ENCODE data around the gene ENC1. TPM values are rescaled to one million over a fixed set of nuclear protein-coding genes. Genes with fewer than 3 reads are reported as not detected.
A peak's percentile ranks its signal among the peaks of the same experiment; 100 is the strongest.
"Not testable (repeated sequence)": the region's sequence is repeated elsewhere in the genome, so short reads cannot be mapped to it uniquely, and the experiment has no call there.

The ENC1 gene
- total and polyA plus RNA-seq, 11 donors: 1.4 to 11.0 (median 5.1) TPM

- ATAC-seq (peak; percentile 97 to 99 (median 98)), DNase-seq (peak; percentile 92 to 96 (median 93))
- H3K4me3 ChIP-seq: peak within 1 kb of the TSS; percentile 79 to 99 (median 93)
- no peaks in the 10 kb centered on the region for H3K9me3 ChIP-seq
- H3K36me3 ChIP-seq: peaks cover 0 to 15% (median 10%) of the 10 kb centered on the region in 9 donors
- TF ChIP-seq CTCF (IDR thresholded peaks at IDR 0.05) (no peak), POLR2A (IDR thresholded peaks at IDR 0.05) (peak in 1 of 2 donors; percentile 94)
- intact Hi-C loops (cut with DNase I): loop anchor here in 4 of 10 donors (5.0 to 10.0 kb wide), 3 partner anchors 82 to 1120 kb away; partner anchors contain the start of genes GFM2 (in 2 of the 4), NSA2 (in 2 of the 4), ANKRA2 (in 1 of the 4) and GCNT4 (in 1 of the 4)
- H3K4me1 ChIP-seq: peaks cover 0 to 29% (median 18%) of the 10 kb centered on the region in 12 donors
- 4 to 16% (median 5%) methylated on average over 23 to 78 of the region's 78 CpGs for WGBS, 4 donors
- no peaks in the 10 kb centered on the region for H3K27me3 ChIP-seq
- H3K27ac ChIP-seq: peak within 1 kb of the TSS; percentile 55 to 96 (median 90)
Measured at GRCh38 chr5:74684900-74685851, 44.6 kb upstream of the ENC1 start, which contains the start of gene HEXB. TSS of gene HEXB (plus strand) at chr5:74685233. CDS start at chr5:74685261, 28 bp downstream.

- Histone ChIP-seq H3K9me3 (no peaks in the 10 kb centered on the region), H3K4me1 (no peaks in the 10 kb centered on the region), H3K27ac (no peak overlapping the region), H3K36me3 (no peaks in the 10 kb centered on the region), H3K27me3 (no peaks in the 10 kb centered on the region), H3K4me3 (no peak overlapping the region)
- 65 to 69% (median 67%) methylated on average over 4 of the region's 4 CpGs for WGBS, 4 donors
- intact Hi-C loops (cut with DNase I): loop anchor here in 5 of 10 donors (10.0 kb wide), 3 partner anchors 235 to 1115 kb away; partner anchors contain the start of genes ANKRA2 (in 1 of the 5), GCNT4 (in 1 of the 5) and UTP15 (in 1 of the 5)
- ATAC-seq: no peak
- no peak for DNase-seq
- no peak for TF ChIP-seq POLR2A (IDR thresholded peaks at IDR 0.05)
- no peak for TF ChIP-seq CTCF (IDR thresholded peaks at IDR 0.05)
Measured at GRCh38 chr5:74679966-74680365, 39.4 kb upstream of the ENC1 start.

GRCh38 chr5:74679300-74679699 is 38.8 kb upstream of the ENC1 start:
- not testable (repeated sequence) for ATAC-seq, H3K27ac ChIP-seq, H3K4me3 ChIP-seq, H3K36me3 ChIP-seq, H3K27me3 ChIP-seq, DNase-seq, H3K4me1 ChIP-seq, H3K9me3 ChIP-seq
- WGBS, 4 donors: 83 to 94% (median 84%) methylated on average over 3 of the region's 3 CpGs
- intact Hi-C loops (cut with DNase I): loop anchor here in 3 of 10 donors (10.0 kb wide), 1 partner anchor 236 kb away; no protein-coding TSS in a partner anchor

- intact Hi-C loops (cut with DNase I): loop anchor here in 3 of 10 donors (10.0 kb wide), 1 partner anchor 237 kb away; no protein-coding TSS in a partner anchor
- H3K4me1 ChIP-seq, H3K36me3 ChIP-seq, DNase-seq, H3K4me3 ChIP-seq, ATAC-seq, H3K9me3 ChIP-seq, H3K27me3 ChIP-seq, H3K27ac ChIP-seq: not testable (repeated sequence)
- WGBS, 4 donors: 79 to 96% (median 82%) methylated on average over 3 of the region's 3 CpGs
Measured at GRCh38 chr5:74678123-74678522, 37.6 kb upstream of the ENC1 start.

GRCh38 chr5:74676466-74676865 is 35.9 kb upstream of the ENC1 start:
- not testable (repeated sequence) for H3K4me3 ChIP-seq, H3K36me3 ChIP-seq, H3K9me3 ChIP-seq, DNase-seq, H3K27me3 ChIP-seq, H3K27ac ChIP-seq, ATAC-seq
- 96 to 98% (median 96%) methylated on average over 6 of the region's 6 CpGs for WGBS, 4 donors
- intact Hi-C loops (cut with DNase I): loop anchor here in 3 of 10 donors (10.0 kb wide), 1 partner anchor 238 kb away; no protein-coding TSS in a partner anchor
- peaks cover 0 to 17% (median 4%) of the 10 kb centered on the region in 12 donors for H3K4me1 ChIP-seq

All from heart left ventricle (tissue), 16 donors.